ENCODE data around the gene MYO3B. TPM values are rescaled to one million over a fixed set of nuclear protein-coding genes. Genes with fewer than 3 reads are reported as not detected.

MYO3B gene
- total and polyA plus RNA-seq, 3 donors from 2014 or later: 1.4 to 3.5 (median 2.5) TPM

GRCh38 chr2:170461889-170462288 lies 283.9 kb downstream of the MYO3B start:
- intact Hi-C loops (cut with DNase I; ENCODE audit: low total_unique reads): no loop called here
- Histone ChIP-seq H3K4me1 (no peaks in the 10 kb centered on the region), H3K36me3 (ENCODE audit: low read depth, missing control alignments) (no peaks in the 10 kb centered on the region), H3K9me3 (no peaks in the 10 kb centered on the region), H3K27me3 (no peaks in the 10 kb centered on the region), H3K4me3 (no peak overlapping the region), H3K27ac (no peak overlapping the region)
- WGBS, 2 donors: 83 to 86% methylated on average over 4 of the region's 4 CpGs
- no peak for DNase-seq
- no peak for TF ChIP-seq POLR2A (IDR thresholded peaks at IDR 0.05)
- TF ChIP-seq CTCF (IDR thresholded peaks at IDR 0.05): no peak

GRCh38 chr2:170462433-170463205 lies 284.7 kb downstream of the MYO3B start:
- intact Hi-C loops (cut with DNase I; ENCODE audit: low total_unique reads): no loop called here
- no peaks in the 10 kb centered on the region for H3K9me3 ChIP-seq
- no peaks in the 10 kb centered on the region for H3K36me3 ChIP-seq (ENCODE audit: low read depth, missing control alignments)
- WGBS, 2 donors: 66 to 74% methylated on average over 8 of the region's 8 CpGs
- DNase-seq: no peak
- H3K27ac ChIP-seq: no peak overlapping the region
- H3K4me1 ChIP-seq: no peaks in the 10 kb centered on the region
- TF ChIP-seq CTCF (IDR thresholded peaks at IDR 0.05) (no peak), POLR2A (IDR thresholded peaks at IDR 0.05) (no peak)
- no peaks in the 10 kb centered on the region for H3K27me3 ChIP-seq
- no peak overlapping the region for H3K4me3 ChIP-seq

GRCh38 chr2:170463206-170463537 lies 285.2 kb downstream of the MYO3B start:
- Histone ChIP-seq H3K27me3 (no peaks in the 10 kb centered on the region), H3K4me1 (no peaks in the 10 kb centered on the region), H3K27ac (no peak overlapping the region), H3K4me3 (no peak overlapping the region), H3K9me3 (no peaks in the 10 kb centered on the region), H3K36me3 (ENCODE audit: low read depth, missing control alignments) (no peaks in the 10 kb centered on the region)
- TF ChIP-seq POLR2A (IDR thresholded peaks at IDR 0.05) (no peak), CTCF (IDR thresholded peaks at IDR 0.05) (no peak)
- intact Hi-C loops (cut with DNase I; ENCODE audit: low total_unique reads): no loop called here
- DNase-seq: no peak
- whole genome bisulfite sequencing, 2 donors: 92 to 94% methylated on average over 4 of the region's 4 CpGs

- intact Hi-C loops (cut with DNase I; ENCODE audit: low total_unique reads): no loop called here
- Histone ChIP-seq H3K9me3 (no peaks in the 10 kb centered on the region), H3K27ac (no peak overlapping the region), H3K27me3 (no peaks in the 10 kb centered on the region), H3K4me3 (no peak overlapping the region), H3K4me1 (no peaks in the 10 kb centered on the region), H3K36me3 (ENCODE audit: low read depth, missing control alignments) (no peaks in the 10 kb centered on the region)
- no peak for TF ChIP-seq CTCF (IDR thresholded peaks at IDR 0.05)
- no peak for TF ChIP-seq POLR2A (IDR thresholded peaks at IDR 0.05)
- no peak for DNase-seq
- 88 to 95% methylated on average over 5 of the region's 5 CpGs for WGBS, 2 donors
Observed at GRCh38 chr2:170464268-170464667, 286.3 kb downstream of the MYO3B start.

GRCh38 chr2:170465241-170465640 lies 287.3 kb downstream of the MYO3B start:
- H3K4me1 ChIP-seq: no peaks in the 10 kb centered on the region
- no peaks in the 10 kb centered on the region for H3K9me3 ChIP-seq
- H3K36me3 ChIP-seq (ENCODE audit: low read depth, missing control alignments): no peaks in the 10 kb centered on the region
- intact Hi-C loops (cut with DNase I; ENCODE audit: low total_unique reads): no loop called here
- 81 to 85% methylated on average over 3 to 4 of the region's 4 CpGs for WGBS, 2 donors
- no peak for DNase-seq
- no peak overlapping the region for H3K4me3 ChIP-seq
- no peak for TF ChIP-seq CTCF (IDR thresholded peaks at IDR 0.05)
- TF ChIP-seq POLR2A (IDR thresholded peaks at IDR 0.05): no peak
- H3K27ac ChIP-seq: no peak overlapping the region
- no peaks in the 10 kb centered on the region for H3K27me3 ChIP-seq
